ENCODE measurements around the gene UGT2A2. TPM values are rescaled to one million over a fixed set of nuclear protein-coding genes. Genes with fewer than 3 reads are reported as not detected.

Gene UGT2A2
- total RNA-seq, 2 experiments from 2014 or later, result not detected

GRCh38 chr4:69584135-69584534 is 55.3 kb downstream of the UGT2A2 start:
- Mint-ChIP-seq H3K36me3 (ENCODE audit: low read depth) (no peaks in the 10 kb centered on the region), H3K27me3 (no peaks in the 10 kb centered on the region), H3K4me1 (ENCODE audit: low read depth) (no peaks in the 10 kb centered on the region), H3K9me3 (no peaks in the 10 kb centered on the region), H3K27ac (no peak overlapping the region), H3K4me3 (no peak overlapping the region)
- Histone ChIP-seq H3K27me3 (ENCODE audit: control insufficient read depth in 1 of 2, insufficient read depth in 2 of 2, low read length in 2 of 2) (no peaks in the 10 kb centered on the region), H3K4me3 (ENCODE audit: low read length) (no peak overlapping the region), H3K27ac (ENCODE audit: low read depth in 1 of 2, low read length in 2 of 2) (no peak overlapping the region), H3K4me1 (ENCODE audit: insufficient read depth, low read length) (no peaks in the 10 kb centered on the region), H3K36me3 (ENCODE audit: insufficient read depth, low read length) (no peaks in the 10 kb centered on the region), H3K9me3 (ENCODE audit: control insufficient read depth in 1 of 2, insufficient read depth in 1 of 2, low read length in 2 of 2) (no peaks in the 10 kb centered on the region)
- intact Hi-C loops (cut with DNase I, micrococcal nuclease), result no loop called here
- ATAC-seq (ENCODE audit: poor library complexity) (no peak), DNase-seq (no peak)
- no peak for TF ChIP-seq CTCF (IDR thresholded peaks at IDR 0.05)
- ChIA-PET POLR2A (no interaction called here), CTCF (no interaction called here)

- POLR2A ChIA-PET, result no interaction called here
- intact Hi-C loops (cut with DNase I, micrococcal nuclease), result no loop called here
- Mint-ChIP-seq H3K9me3 (no peaks in the 10 kb centered on the region), H3K36me3 (ENCODE audit: low read depth) (no peaks in the 10 kb centered on the region), H3K27ac (no peak overlapping the region), H3K4me1 (ENCODE audit: low read depth) (no peaks in the 10 kb centered on the region), H3K4me3 (no peak overlapping the region), H3K27me3 (no peaks in the 10 kb centered on the region)
- Histone ChIP-seq H3K4me3 (ENCODE audit: low read length) (no peak overlapping the region), H3K36me3 (ENCODE audit: insufficient read depth, low read length) (no peaks in the 10 kb centered on the region), H3K27me3 (ENCODE audit: control insufficient read depth in 1 of 2, insufficient read depth in 2 of 2, low read length in 2 of 2) (no peaks in the 10 kb centered on the region), H3K9me3 (ENCODE audit: control insufficient read depth in 1 of 2, insufficient read depth in 1 of 2, low read length in 2 of 2) (no peaks in the 10 kb centered on the region), H3K4me1 (ENCODE audit: insufficient read depth, low read length) (no peaks in the 10 kb centered on the region), H3K27ac (ENCODE audit: low read depth in 1 of 2, low read length in 2 of 2) (no peak overlapping the region)
- DNase-seq (no peak), ATAC-seq (ENCODE audit: poor library complexity) (no peak)
- TF ChIP-seq CTCF (IDR thresholded peaks at IDR 0.05), result no peak
- CTCF ChIA-PET, result no interaction called here
Measured at GRCh38 chr4:69583543-69583942, 55.9 kb downstream of the UGT2A2 start.

GRCh38 chr4:69577245-69577644 is 62.2 kb downstream of the UGT2A2 start:
- intact Hi-C loops (cut with DNase I, micrococcal nuclease), result no loop called here
- no peak overlapping the region for H3K4me3 ChIP-seq (ENCODE audit: low read length)
- H3K4me1 Mint-ChIP-seq (ENCODE audit: low read depth), result no peaks in the 10 kb centered on the region
- H3K27me3 ChIP-seq (ENCODE audit: control insufficient read depth in 1 of 2, insufficient read depth in 2 of 2, low read length in 2 of 2), result no peaks in the 10 kb centered on the region
- no peak overlapping the region for H3K27ac ChIP-seq (ENCODE audit: low read depth in 1 of 2, low read length in 2 of 2)
- no peak overlapping the region for H3K4me3 Mint-ChIP-seq
- no peaks in the 10 kb centered on the region for H3K36me3 ChIP-seq (ENCODE audit: insufficient read depth, low read length)
- H3K4me1 ChIP-seq (ENCODE audit: insufficient read depth, low read length), result no peaks in the 10 kb centered on the region
- H3K36me3 Mint-ChIP-seq (ENCODE audit: low read depth), result no peaks in the 10 kb centered on the region
- H3K27me3 Mint-ChIP-seq, result no peaks in the 10 kb centered on the region
- peaks cover 0 to 7% of the 10 kb centered on the region in 2 experiments for H3K9me3 ChIP-seq (ENCODE audit: control insufficient read depth in 1 of 2, insufficient read depth in 1 of 2, low read length in 2 of 2)
- TF ChIP-seq CTCF (IDR thresholded peaks at IDR 0.05), result no peak
- ChIA-PET POLR2A (no interaction called here), CTCF (no interaction called here)
- H3K9me3 Mint-ChIP-seq, result no peaks in the 10 kb centered on the region
- ATAC-seq (ENCODE audit: poor library complexity), result no peak
- DNase-seq, result no peak
- H3K27ac Mint-ChIP-seq, result no peak overlapping the region
